A549 (cell line): Measurements from ENCODE around the gene TBC1D16.

ENCODE experiments used
- EP300 ChIP-seq, 2 experiments: fragments of >200 bp; sonication (Bioruptor Twin); formaldehyde crosslinking; IDR thresholded peaks; 2 replicates in 1 of 2; 3 replicates in 1 of 2; pipeline ENCODE4 v1.6.1; 2016 to 2017
- MAFK ChIP-seq: fragments of 450-650 bp; IDR thresholded peaks from 2 replicates; pipeline ENCODE4 v1.6.1; 2014; ENCODE audit not compliant: partially characterized antibody
- MAX ChIP-seq: IDR thresholded peaks from 2 replicates; pipeline ENCODE4 v1.6.1; 2012
- TF ChIP-seq, protein P1 (sequence below): fragments of >200 bp; sonication (Bioruptor Twin); formaldehyde crosslinking; IDR thresholded peaks from 3 replicates; pipeline ENCODE4 v1.5.1; 2016
- TF ChIP-seq, protein P2 (sequence below): fragments of 250-450 bp; sonication (Bioruptor Pico); IDR thresholded peaks from 2 replicates; pipeline ENCODE4 v1.5.0; 2021; ENCODE audit warnings: mild to moderate bottlenecking, moderate library complexity, borderline replicate concordance
- TF ChIP-seq, protein P3 (sequence below): IDR thresholded peaks from 2 replicates; pipeline ENCODE4 v1.6.1; 2012; ENCODE audit warnings: low read depth, borderline replicate concordance

- TF ChIP-seq, protein P1, sequence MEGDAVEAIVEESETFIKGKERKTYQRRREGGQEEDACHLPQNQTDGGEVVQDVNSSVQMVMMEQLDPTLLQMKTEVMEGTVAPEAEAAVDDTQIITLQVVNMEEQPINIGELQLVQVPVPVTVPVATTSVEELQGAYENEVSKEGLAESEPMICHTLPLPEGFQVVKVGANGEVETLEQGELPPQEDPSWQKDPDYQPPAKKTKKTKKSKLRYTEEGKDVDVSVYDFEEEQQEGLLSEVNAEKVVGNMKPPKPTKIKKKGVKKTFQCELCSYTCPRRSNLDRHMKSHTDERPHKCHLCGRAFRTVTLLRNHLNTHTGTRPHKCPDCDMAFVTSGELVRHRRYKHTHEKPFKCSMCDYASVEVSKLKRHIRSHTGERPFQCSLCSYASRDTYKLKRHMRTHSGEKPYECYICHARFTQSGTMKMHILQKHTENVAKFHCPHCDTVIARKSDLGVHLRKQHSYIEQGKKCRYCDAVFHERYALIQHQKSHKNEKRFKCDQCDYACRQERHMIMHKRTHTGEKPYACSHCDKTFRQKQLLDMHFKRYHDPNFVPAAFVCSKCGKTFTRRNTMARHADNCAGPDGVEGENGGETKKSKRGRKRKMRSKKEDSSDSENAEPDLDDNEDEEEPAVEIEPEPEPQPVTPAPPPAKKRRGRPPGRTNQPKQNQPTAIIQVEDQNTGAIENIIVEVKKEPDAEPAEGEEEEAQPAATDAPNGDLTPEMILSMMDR: no peak
- TF ChIP-seq MAX: no peak
- TF ChIP-seq, protein P2, sequence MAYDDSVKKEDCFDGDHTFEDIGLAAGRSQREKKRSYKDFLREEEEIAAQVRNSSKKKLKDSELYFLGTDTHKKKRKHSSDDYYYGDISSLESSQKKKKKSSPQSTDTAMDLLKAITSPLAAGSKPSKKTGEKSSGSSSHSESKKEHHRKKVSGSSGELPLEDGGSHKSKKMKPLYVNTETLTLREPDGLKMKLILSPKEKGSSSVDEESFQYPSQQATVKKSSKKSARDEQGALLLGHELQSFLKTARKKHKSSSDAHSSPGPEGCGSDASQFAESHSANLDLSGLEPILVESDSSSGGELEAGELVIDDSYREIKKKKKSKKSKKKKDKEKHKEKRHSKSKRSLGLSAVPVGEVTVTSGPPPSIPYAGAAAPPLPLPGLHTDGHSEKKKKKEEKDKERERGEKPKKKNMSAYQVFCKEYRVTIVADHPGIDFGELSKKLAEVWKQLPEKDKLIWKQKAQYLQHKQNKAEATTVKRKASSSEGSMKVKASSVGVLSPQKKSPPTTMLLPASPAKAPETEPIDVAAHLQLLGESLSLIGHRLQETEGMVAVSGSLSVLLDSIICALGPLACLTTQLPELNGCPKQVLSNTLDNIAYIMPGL (CRISPR knock-in tag): no peak
- TF ChIP-seq, protein P3, sequence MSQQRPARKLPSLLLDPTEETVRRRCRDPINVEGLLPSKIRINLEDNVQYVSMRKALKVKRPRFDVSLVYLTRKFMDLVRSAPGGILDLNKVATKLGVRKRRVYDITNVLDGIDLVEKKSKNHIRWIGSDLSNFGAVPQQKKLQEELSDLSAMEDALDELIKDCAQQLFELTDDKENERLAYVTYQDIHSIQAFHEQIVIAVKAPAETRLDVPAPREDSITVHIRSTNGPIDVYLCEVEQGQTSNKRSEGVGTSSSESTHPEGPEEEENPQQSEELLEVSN: no peak
- no peak for TF ChIP-seq MAFK
- no peak for TF ChIP-seq EP300 (IDR thresholded peaks at IDR 0.05)
These were observed 99.6 kb downstream of the TBC1D16 start for GRCh38 chr17:79936050-79936449.
